Tibial artery (tissue), 4 donors: ENCODE data around the gene TEKT3.

ENCODE experiments used
- DNase-seq, 2 donors: peaks; one replicate each; pipeline ENCODE4 v3.0.0-alpha.2; 2019
- H3K27ac ChIP-seq, 2 donors: fragments of 200-600 bp; sonication (generic) in 1 of 2; 1 replicate in 1 of 2; 2 replicates in 1 of 2; pipeline ENCODE4 v1.5.1; 2018 to 2019; ENCODE audit warnings: mild to moderate bottlenecking in 1 of 2
- H3K27me3 ChIP-seq, 2 donors: fragments of 200-600 bp; sonication (generic) in 1 of 2; one replicate each; pipeline versions ENCODE4 v1.5.1 to v1.6.0; 2016 to 2019
- H3K36me3 ChIP-seq, 3 donors: fragments of 200-600 bp; sonication (generic) in 2 of 3; one replicate each; pipeline ENCODE4 v1.5.1; 2016 to 2019; ENCODE audit warnings: mild to moderate bottlenecking in 2 of 3
- H3K4me1 ChIP-seq, 4 donors: fragments of 200-600 bp; sonication (generic) in 2 of 4; 1 replicate in 3 of 4; 2 replicates in 1 of 4; pipeline ENCODE4 v1.5.1; 2016 to 2019
- H3K4me3 ChIP-seq, 2 donors: fragments of 200-600 bp; sonication (generic) in 1 of 2; 1 replicate in 1 of 2; 2 replicates in 1 of 2; pipeline ENCODE4 v1.5.1; 2018 to 2019; ENCODE audit warnings: mild to moderate bottlenecking in 2 of 2
- H3K9me3 ChIP-seq, 3 donors: fragments of 200-600 bp; sonication (generic) in 1 of 3; one replicate each; pipeline ENCODE4 v1.5.1; 2016 to 2019
- intact Hi-C: fragments of 100-400 bp; cut with DNase I; formaldehyde crosslinking; loops from one replicate; pipeline ENCODE4 v1.15.0; 2023; ENCODE audit warnings: low total_unique reads
- TF ChIP-seq, protein P1 (sequence below), 2 experiments: fragments of 200-600 bp in 1 of 2; fragments of 450-650 bp in 1 of 2; IDR thresholded peaks; one replicate each; pipeline ENCODE4 v1.5.1; 2017 to 2019; ENCODE audit warnings: antibody characterized with exemption in 2 of 2, mild to moderate bottlenecking in 1 of 2, moderate library complexity in 1 of 2

TEKT3 gene

DNA sequence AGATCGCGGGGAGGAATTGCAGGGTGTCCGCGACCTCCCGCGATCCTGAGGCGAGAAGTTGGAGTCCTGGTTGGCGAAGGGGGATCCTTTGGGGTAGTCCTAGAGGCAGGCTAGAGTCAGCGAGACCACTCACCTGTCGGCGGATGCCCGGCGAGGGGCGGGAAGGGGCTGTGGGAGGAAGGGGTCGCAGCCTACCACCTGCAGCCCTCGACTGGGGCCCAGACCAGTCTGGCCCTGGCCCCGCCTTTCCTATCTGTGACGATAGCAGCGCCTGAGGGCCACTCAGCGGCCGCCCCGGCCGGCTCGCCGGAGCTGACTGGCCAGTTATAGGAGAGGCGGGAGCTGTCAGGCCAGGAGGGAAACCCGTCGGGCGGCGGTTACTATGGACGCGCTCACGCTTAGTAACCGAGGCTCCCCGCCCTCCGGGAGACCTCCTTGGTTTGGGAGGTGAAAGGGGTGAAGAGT, at the start of gene TEKT3:
Gene TEKT3, minus strand, starts transcription at position 213 of the 465 bp plus-strand sequence. CDS start 10,012 bp downstream, outside the sequence.
- TF ChIP-seq, protein P1, sequence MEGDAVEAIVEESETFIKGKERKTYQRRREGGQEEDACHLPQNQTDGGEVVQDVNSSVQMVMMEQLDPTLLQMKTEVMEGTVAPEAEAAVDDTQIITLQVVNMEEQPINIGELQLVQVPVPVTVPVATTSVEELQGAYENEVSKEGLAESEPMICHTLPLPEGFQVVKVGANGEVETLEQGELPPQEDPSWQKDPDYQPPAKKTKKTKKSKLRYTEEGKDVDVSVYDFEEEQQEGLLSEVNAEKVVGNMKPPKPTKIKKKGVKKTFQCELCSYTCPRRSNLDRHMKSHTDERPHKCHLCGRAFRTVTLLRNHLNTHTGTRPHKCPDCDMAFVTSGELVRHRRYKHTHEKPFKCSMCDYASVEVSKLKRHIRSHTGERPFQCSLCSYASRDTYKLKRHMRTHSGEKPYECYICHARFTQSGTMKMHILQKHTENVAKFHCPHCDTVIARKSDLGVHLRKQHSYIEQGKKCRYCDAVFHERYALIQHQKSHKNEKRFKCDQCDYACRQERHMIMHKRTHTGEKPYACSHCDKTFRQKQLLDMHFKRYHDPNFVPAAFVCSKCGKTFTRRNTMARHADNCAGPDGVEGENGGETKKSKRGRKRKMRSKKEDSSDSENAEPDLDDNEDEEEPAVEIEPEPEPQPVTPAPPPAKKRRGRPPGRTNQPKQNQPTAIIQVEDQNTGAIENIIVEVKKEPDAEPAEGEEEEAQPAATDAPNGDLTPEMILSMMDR (IDR thresholded peaks at IDR 0.05), result no peak
- Histone ChIP-seq H3K4me1 (peaks cover 0 to 13% (median 6%) of the 10 kb centered on the region in 4 donors), H3K4me3 (peak within 1 kb of the TSS; percentile 31 to 44), H3K36me3 (no peaks in the 10 kb centered on the region), H3K27me3 (peaks cover 0 to 18% of the 10 kb centered on the region in 2 donors), H3K9me3 (no peaks in the 10 kb centered on the region), H3K27ac (no peak within 1 kb of the TSS)
- intact Hi-C loops, result no loop called here
- peak; percentile 85 to 87 for DNase-seq

GRCh38 chr17:15388356-15389041, 47.1 kb upstream of the TEKT3 start:
- Histone ChIP-seq H3K9me3 (no peaks in the 10 kb centered on the region), H3K27me3 (no peaks in the 10 kb centered on the region), H3K4me3 (no peak overlapping the region), H3K4me1 (peaks cover 0 to 5% (median 0%) of the 10 kb centered on the region in 4 donors), H3K27ac (no peak overlapping the region), H3K36me3 (no peaks in the 10 kb centered on the region)
- intact Hi-C loops, result no loop called here
- DNase-seq, result no peak
- TF ChIP-seq, protein P1 (IDR thresholded peaks at IDR 0.05), result no peak

GRCh38 chr17:15386083-15386482, 44.7 kb upstream of the TEKT3 start:
- TF ChIP-seq, protein P1 (IDR thresholded peaks at IDR 0.05), result no peak
- Histone ChIP-seq H3K9me3 (no peaks in the 10 kb centered on the region), H3K27me3 (no peaks in the 10 kb centered on the region), H3K27ac (no peak overlapping the region), H3K4me1 (peaks cover 0 to 5% (median 0%) of the 10 kb centered on the region in 4 donors), H3K36me3 (no peaks in the 10 kb centered on the region), H3K4me3 (no peak overlapping the region)
- intact Hi-C loops, result no loop called here
- no peak for DNase-seq

DNA sequence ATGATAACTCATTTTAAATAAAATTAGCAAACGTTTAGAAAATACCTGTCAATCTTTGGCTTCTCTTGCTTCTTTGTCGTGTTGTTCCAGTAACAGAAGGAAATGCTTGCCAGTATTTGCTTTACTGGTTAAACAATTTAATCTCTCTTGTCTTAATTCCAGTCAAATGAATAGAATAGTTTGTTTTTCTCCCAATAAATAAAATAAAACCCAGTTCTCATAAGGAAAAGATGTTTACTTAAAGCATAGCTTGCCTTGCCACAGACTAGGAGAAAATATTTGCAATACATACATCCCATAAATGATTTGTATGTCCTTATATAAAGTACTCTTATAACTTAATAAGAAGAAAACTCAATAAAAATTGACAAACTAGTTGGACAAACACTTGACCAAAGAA, 43.9 kb upstream of the TEKT3 start:
- peaks cover 0 to 5% (median 0%) of the 10 kb centered on the region in 4 donors for H3K4me1 ChIP-seq
- H3K27me3 ChIP-seq, result no peaks in the 10 kb centered on the region
- no peak overlapping the region for H3K27ac ChIP-seq
- H3K36me3 ChIP-seq, result no peaks in the 10 kb centered on the region
- TF ChIP-seq, protein P1 (IDR thresholded peaks at IDR 0.05), result no peak
- intact Hi-C loops, result no loop called here
- DNase-seq, result no peak
- no peak overlapping the region for H3K4me3 ChIP-seq
- H3K9me3 ChIP-seq, result no peaks in the 10 kb centered on the region

- TF ChIP-seq, protein P1 (IDR thresholded peaks at IDR 0.05), result no peak
- no peaks in the 10 kb centered on the region for H3K36me3 ChIP-seq
- DNase-seq, result peak; percentile 82 to 83
- no peaks in the 10 kb centered on the region for H3K9me3 ChIP-seq
- H3K4me1 ChIP-seq, result peaks cover 0 to 5% (median 0%) of the 10 kb centered on the region in 4 donors
- intact Hi-C loops, result no loop called here
- no peaks in the 10 kb centered on the region for H3K27me3 ChIP-seq
- H3K4me3 ChIP-seq, result peak overlapping the region; percentile 16 to 38
- peak overlapping the region; percentile 48 to 49 for H3K27ac ChIP-seq
Observed at GRCh38 chr17:15384142-15384787, 42.9 kb upstream of the TEKT3 start.
